Measurements from ENCODE around the gene ANO3.

The ANO3 gene

DNA sequence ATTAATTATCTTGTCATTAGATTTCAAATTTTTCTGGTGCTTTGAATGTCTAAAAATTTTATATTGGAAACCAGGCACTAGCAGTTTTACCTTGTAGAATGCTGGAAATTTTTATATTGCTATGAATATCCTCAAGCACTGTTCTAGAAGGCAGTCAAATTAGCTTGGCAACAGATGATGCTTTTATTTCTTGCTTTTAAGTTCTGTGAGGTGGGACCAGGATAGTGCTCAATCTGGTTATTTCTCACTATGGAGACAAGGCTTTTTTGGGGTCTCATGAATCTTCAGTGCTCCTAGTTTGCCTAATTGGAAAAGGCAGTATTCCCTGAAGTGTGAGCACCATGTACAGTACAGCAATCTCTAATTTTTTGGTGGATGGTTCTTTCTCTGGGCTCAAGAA is 27.1 kb downstream of the ANO3 start:
- no peak for DNase-seq (ENCODE audit: low read depth)

GRCh38 chr11:26365284-26365683 is 33.4 kb downstream of the ANO3 start:
- no peak for DNase-seq (ENCODE audit: low read depth)

GRCh38 chr11:26377619-26378018 is 45.7 kb downstream of the ANO3 start:
- no peak for DNase-seq (ENCODE audit: low read depth)

DNA sequence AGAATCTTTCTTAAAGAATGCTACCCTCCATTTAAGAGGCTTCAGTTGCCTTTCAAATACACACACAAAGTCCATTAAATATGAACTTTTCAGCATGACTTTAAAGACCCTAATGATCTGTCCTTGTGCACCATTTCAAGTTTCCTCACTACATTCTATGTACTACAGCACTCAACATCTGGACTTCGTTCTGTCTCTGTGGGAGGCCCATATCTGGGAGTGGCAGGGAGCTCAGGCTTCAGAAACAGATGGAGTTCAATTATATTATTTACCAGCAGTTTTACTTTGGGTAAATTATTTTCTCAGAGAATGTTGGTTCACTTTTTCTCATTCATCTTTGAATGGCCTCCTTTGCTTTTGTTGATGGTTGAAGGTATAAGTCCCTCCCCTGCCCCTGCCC is 67.4 kb downstream of the ANO3 start:
- DNase-seq (ENCODE audit: low read depth), result no peak

GRCh38 chr11:26410706-26411366 is 78.9 kb downstream of the ANO3 start:
- DNase-seq (ENCODE audit: low read depth), result no peak

- DNase-seq (ENCODE audit: low read depth), result no peak
Measured at GRCh38 chr11:26412955-26413354, 81.0 kb downstream of the ANO3 start.

GRCh38 chr11:26418386-26418912 is 86.5 kb downstream of the ANO3 start:
- DNase-seq (ENCODE audit: low read depth), result no peak

DNA sequence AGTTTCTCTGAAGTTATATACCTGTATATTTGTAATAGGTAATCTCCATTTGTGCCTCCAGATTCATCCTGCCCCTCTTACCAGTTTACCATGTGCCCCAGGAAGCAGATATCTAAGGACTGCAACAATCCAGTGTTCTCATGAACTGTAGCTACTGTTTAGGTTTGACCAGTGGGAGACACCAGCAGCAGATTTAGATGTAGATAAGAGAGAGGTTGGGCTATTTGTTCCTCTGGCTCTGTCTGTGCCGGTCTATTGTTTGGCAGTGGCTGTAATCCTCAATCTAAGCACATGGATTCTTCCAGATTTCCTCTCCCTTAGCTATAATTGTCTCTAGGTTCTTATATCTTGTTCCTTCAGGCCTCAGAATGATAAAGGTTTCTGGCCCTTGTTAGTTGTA is 88.4 kb downstream of the ANO3 start:
- no peak for DNase-seq (ENCODE audit: low read depth)

GRCh38 chr11:26424255-26424654 is 92.3 kb downstream of the ANO3 start:
- no peak for DNase-seq (ENCODE audit: low read depth)

DNA sequence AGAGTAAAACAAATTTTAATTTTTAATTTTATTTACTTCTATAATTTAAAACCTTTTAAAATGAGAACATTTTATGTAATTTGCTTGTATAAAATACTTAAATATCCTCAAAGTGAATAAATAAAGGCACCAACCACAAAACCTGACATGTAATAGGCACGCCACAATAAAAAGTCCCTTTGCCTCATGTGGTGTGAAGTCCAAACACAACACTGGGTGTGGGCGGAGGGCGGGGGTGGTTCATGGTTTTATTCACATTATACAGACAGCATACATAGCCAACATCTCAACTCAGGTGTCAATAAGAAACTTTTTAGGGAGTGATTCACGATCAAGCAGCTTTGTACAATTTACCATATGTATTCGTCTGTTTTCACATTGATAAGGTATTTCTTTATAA is 107.9 kb downstream of the ANO3 start:
- no peak for DNase-seq (ENCODE audit: low read depth)

- no peak for DNase-seq (ENCODE audit: low read depth)
Measured at GRCh38 chr11:26442131-26442530, 110.2 kb downstream of the ANO3 start.

DNA sequence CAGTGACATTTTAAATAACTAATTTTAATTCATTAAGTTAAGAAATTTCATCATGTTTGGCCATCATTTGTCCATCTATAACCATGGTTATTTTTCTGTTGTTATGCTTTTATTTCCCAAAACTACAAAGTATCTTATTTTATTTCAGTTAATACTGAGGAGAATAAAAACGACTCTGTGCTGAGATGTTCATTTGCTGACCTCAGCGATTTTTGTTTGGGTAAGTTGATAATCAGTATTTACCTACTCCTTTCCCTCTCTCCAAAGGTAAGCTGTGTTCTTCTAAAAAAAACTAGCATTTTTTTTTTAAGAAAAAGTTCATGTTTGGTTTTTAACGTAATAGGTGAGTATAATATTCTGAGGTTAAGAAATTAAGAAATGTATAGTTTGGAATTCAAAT is 111.7 kb downstream of the ANO3 start:
- no peak for DNase-seq (ENCODE audit: low read depth)

DNA sequence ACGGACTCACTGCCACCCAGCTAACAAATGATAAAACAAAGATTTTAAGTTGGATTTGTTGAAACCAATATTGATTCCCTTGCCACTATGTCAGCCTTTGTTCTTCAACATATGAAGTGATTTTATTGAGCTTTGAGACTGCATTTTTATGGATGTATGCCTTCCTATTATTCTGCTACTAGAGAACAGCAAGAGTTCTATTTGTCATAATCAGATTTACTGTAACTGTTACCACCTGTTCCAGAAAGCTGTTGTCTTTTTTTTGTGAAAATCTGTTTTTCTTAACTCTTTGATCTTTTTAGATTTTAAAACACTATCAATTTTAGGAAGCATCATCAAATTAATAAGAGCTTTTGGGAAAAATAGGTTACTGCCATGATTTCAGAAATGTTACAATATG is 125.7 kb downstream of the ANO3 start:
- no peak for DNase-seq (ENCODE audit: low read depth)

GRCh38 chr11:26465274-26465673 is 133.3 kb downstream of the ANO3 start:
- DNase-seq (ENCODE audit: low read depth), result no peak

DNA sequence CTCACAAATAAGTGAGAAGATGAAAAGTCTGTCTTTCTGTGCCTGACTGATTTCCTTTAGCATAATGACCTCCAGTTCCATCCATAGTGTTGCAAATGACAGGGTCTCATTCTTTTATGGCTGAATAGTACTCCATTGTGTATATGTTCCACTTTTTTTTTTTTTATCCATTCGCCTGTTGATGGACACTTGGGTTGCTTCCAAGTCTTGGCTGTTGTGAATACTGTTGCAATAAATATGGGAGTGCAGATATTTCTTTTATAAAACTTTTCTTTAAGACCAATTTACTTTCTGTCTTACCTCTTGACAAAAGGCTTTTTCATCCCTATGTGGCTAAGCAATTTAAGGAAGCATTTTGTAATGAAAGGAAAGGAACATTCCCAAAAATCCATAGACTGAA is 135.6 kb downstream of the ANO3 start:
- no peak for DNase-seq (ENCODE audit: low read depth)

- no peak for DNase-seq (ENCODE audit: low read depth)
Measured at GRCh38 chr11:26470992-26471391, 139.1 kb downstream of the ANO3 start.

DNA sequence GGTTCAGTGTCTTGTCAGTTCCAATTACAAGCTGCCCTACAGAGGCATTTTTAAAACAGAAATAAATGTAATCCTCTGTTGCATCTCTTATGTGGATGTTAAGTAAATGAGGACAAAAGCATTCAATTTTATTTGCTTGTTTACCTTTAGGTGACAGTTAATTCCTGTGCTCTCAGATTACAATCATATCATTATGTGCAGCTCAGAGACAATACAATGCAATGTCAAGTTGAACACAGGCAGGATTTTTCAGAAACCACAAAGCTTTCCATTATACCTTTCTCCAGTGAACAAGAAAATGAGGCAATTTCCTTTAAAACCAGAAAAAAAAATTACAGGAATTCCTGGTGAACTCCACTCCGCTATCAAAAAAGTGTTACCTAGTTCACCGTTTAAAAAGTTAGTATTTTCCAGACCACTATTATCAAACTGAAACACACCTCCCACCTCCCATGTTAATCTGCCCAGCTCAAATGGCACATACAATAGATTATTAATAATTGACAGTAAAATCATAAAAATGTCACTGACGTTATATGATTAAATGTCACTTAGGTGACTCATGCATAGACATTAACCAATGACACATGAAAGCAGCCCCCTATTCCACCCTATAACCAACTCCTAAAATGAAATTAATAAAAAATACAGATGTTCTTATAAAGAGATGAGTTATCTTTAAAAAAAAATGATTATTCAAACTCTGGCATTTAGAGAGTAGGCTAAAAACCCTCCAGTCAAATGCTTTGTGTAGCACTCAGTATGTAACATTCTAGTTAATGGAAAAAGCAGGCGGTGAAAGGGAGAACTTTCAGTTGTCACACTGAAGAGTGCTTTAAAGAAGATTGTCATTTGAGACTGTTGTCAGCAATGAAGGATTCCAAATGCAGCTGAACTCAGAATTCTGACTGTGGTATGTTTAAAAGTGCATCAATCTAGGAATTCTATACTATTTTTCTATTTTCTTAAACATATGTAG is 141.6 kb downstream of the ANO3 start:
- no peak for DNase-seq (ENCODE audit: low read depth)

GRCh38 chr11:26474401-26474800 is 142.5 kb downstream of the ANO3 start:
- DNase-seq (ENCODE audit: low read depth), result no peak

DNA sequence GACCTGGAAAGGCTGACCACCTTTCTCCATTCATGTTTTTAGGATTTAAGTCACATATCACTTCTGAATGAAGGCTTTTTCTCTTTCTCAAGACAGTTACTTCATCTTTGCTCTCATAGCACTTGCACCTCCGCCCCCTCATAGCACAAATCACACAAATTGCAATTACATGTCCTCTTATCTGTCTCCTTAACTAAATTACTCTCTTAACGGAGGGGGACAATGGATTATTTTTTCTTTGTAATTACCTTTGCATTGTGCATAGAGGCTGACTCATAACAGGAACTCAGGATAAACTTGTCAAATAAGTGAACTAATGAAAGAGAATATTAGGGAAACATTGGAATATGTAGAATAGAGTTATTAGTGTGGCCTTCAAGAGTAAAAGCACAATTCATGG is 145.5 kb downstream of the ANO3 start:
- DNase-seq (ENCODE audit: low read depth), result no peak

DNA sequence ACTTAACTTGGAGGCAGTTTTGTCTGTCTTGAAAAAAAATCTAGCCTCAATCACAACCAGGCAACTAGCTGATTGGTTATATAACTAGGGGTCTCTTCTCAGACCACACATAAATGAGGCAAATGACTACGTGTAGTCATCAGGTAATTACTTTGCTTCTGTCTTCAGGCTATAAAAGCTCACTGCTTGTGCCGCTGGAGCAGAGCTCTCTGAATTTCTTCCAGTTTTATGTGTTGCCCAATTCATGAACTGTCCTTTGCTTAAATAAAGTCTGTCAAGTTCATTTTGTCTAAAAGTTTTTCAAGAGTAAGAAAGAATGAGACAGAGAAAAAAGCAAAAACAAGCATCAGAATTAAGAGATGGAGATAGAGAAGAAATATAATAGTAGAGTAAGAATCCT is 146.8 kb downstream of the ANO3 start:
- DNase-seq (ENCODE audit: low read depth), result no peak

DNA sequence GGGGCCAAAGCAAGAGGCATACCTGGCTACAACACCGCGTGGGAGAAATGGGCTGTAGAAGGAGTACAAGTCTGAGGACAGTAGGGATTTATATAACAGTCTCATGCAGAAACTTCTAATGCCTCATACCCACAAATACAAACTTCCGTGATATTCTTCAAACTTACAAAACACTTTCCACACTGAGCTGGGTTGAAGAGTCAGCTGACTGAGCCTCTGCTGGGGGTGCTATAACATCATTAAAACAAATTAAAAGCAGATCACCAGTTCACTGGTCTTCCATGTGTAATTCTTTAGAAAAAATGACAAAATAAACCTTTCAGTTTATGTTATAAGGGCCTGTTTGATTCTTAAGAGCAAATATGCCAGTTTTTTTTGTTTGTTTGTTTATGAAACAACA is 148.1 kb downstream of the ANO3 start:
- DNase-seq (ENCODE audit: low read depth), result no peak

DNA sequence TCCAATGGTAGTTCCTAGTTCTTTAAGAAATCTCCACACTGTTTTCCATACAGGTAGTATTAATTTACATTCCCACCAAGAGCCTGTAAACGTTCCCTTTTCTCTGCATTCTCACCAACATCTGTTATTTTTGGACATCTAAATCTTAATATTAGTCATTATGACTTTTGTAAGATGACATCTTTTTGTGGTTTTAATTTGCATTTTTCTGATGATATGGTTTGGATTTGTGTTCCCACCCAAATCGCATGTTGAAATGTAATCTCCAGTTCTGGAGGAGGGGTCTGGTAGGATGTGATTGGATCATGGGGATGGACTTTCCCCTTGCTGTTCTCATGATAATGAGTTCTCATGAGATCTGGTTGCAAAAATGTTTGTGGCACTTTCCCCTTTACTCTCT is 151.2 kb downstream of the ANO3 start:
- no peak for DNase-seq (ENCODE audit: low read depth)

GRCh38 chr11:26490546-26490945 is 158.6 kb downstream of the ANO3 start:
- DNase-seq (ENCODE audit: low read depth), result no peak
